B cell (primary cell): ENCODE data around the gene LGI1. TPM values are rescaled to one million over a fixed set of nuclear protein-coding genes. Genes with fewer than 3 reads are reported as not detected.

Experiments
- ATAC-seq: fragments of 200-7000 bp; cut with Tn5 transposase; one replicate; pipeline ENCODE4 v1.10.0; 2021; ENCODE audit warnings: low read depth, mild to moderate bottlenecking, moderate number of reproducible peaks, moderate library complexity
- CTCF ChIA-PET: fragments of 350-600 bp; sonication (Branson Sonifier 250); formaldehyde crosslinking; loops from one replicate; lab custom pipeline; 2021; ENCODE audit warnings: antibody characterized with exemption, inconsistent platforms; lab: Charles Lee
- POLR2A ChIA-PET: fragments of 350-600 bp; sonication (Branson Sonifier 250); formaldehyde crosslinking; loops from one replicate; lab custom pipeline; 2021; ENCODE audit warnings: antibody characterized with exemption; lab: Charles Lee
- DNase-seq: peaks from one replicate; pipeline ENCODE4 v3.0.0; 2013
- H2AFZ ChIP-seq: 2 replicates; pipeline ENCODE4 v1.6.1; 2012; ENCODE audit warnings: mild to moderate bottlenecking, low read depth, low read length; ENCODE audit not compliant: insufficient read depth, poor library complexity, severe bottlenecking
- H3K27ac ChIP-seq, 2 donors: 1 replicate in 1 of 2; 2 replicates in 1 of 2; pipeline ENCODE4 v1.5.1; 2012 to 2013; ENCODE audit warnings: low read length in 2 of 2, mild to moderate bottlenecking in 2 of 2, moderate library complexity in 1 of 2
- H3K27me3 ChIP-seq, 4 experiments: fragments of 200-600 bp in 1 of 4; sonication (generic) in 1 of 4; replicated peaks in 1 of 4; 1 replicate in 2 of 4; 2 replicates in 2 of 4; pipeline versions ENCODE4 v1.6.1 to v1.7.0; 2013 to 2016; ENCODE audit warnings: low read length in 3 of 4, mild to moderate bottlenecking in 2 of 4, mixed read lengths in 1 of 4, moderate library complexity in 1 of 4; ENCODE audit not compliant: insufficient read depth in 4 of 4, control insufficient read depth in 3 of 4; ENCODE audit errors: control extremely low read depth in 1 of 4
- H3K36me3 ChIP-seq, 2 experiments: replicated peaks in 1 of 2; 1 replicate in 1 of 2; 2 replicates in 1 of 2; pipeline versions ENCODE4 v1.6.1 to v1.7.1; 2013; ENCODE audit warnings: low read length in 1 of 2; ENCODE audit not compliant: insufficient read depth in 2 of 2, control insufficient read depth in 1 of 2; ENCODE audit errors: control extremely low read depth in 1 of 2, extremely low read depth in 1 of 2
- H3K4me1 ChIP-seq, 2 donors: fragments of 200-600 bp in 1 of 2; sonication (generic) in 1 of 2; 1 replicate in 1 of 2; 2 replicates in 1 of 2; pipeline versions ENCODE4 v1.5.1 to v1.6.1; 2013 to 2017; ENCODE audit warnings: low read length in 2 of 2; ENCODE audit not compliant: control insufficient read depth in 2 of 2, insufficient read depth in 2 of 2
- H3K4me2 ChIP-seq: replicated peaks from 2 replicates; pipeline ENCODE3; 2012; ENCODE audit warnings: mild to moderate bottlenecking, low read depth, low read length; ENCODE audit not compliant: poor library complexity, severe bottlenecking
- H3K4me3 ChIP-seq, 5 experiments: fragments of 200-600 bp in 1 of 5; sonication (generic) in 1 of 5; 1 replicate in 3 of 5; 2 replicates in 2 of 5; pipeline versions ENCODE4 v1.5.1 to v1.7.0; 2011 to 2016; ENCODE audit warnings: low read length in 4 of 5, mild to moderate bottlenecking in 4 of 5, low read depth in 2 of 5, control low read depth in 1 of 5, moderate library complexity in 1 of 5; ENCODE audit not compliant: insufficient read depth in 1 of 5; ENCODE audit errors: control extremely low read depth in 1 of 5, extremely low read depth in 1 of 5
- H3K79me2 ChIP-seq: fragments of 200-600 bp; sonication (generic); one replicate; pipeline ENCODE4 v1.6.0; 2016; ENCODE audit warnings: low read length; ENCODE audit not compliant: control insufficient read depth, insufficient read depth
- H3K9ac ChIP-seq: fragments of 200-600 bp; sonication (generic); 2 replicates; pipeline ENCODE4 v1.6.1; 2017; ENCODE audit warnings: mild to moderate bottlenecking, low read length, moderate library complexity
- H3K9me3 ChIP-seq, 3 donors: one replicate each; pipeline versions ENCODE4 v1.6.1 to v1.7.1; 2013; ENCODE audit warnings: low read length in 2 of 3; ENCODE audit not compliant: control insufficient read depth in 2 of 3, insufficient read depth in 1 of 3; ENCODE audit errors: control extremely low read depth in 1 of 3
- H4K20me1 ChIP-seq: 2 replicates; pipeline ENCODE4 v1.6.0; 2012; ENCODE audit warnings: mild to moderate bottlenecking, low read length; ENCODE audit not compliant: insufficient read depth, control insufficient read depth, poor library complexity, severe bottlenecking
- H3K27ac Mint-ChIP-seq: one replicate; pipeline ENCODE4 v1.8.0; 2021; ENCODE audit warnings: mixed read lengths
- H3K27me3 Mint-ChIP-seq: one replicate; pipeline ENCODE4 v1.8.0; 2021; ENCODE audit warnings: mixed read lengths
- H3K4me1 Mint-ChIP-seq: one replicate; pipeline ENCODE4 v1.8.0; 2021; ENCODE audit warnings: mixed read lengths
- H3K4me3 Mint-ChIP-seq: one replicate; pipeline ENCODE4 v1.8.0; 2021; ENCODE audit warnings: mixed read lengths
- H3K9me3 Mint-ChIP-seq: one replicate; pipeline ENCODE4 v1.8.0; 2022; ENCODE audit warnings: mixed read lengths; ENCODE audit not compliant: insufficient read depth
- EZH2 ChIP-seq: IDR thresholded peaks from 2 replicates; pipeline ENCODE4 v1.6.1; 2012; ENCODE audit warnings: borderline replicate concordance, low read depth, mild to moderate bottlenecking, moderate library complexity, low read length; ENCODE audit not compliant: insufficient read depth, poor library complexity, severe bottlenecking
- WGBS: methylation state at CpG from one replicate; pipeline ENCODE4 v1.1.5; 2013; ENCODE audit warnings: missing lambda C conversion rate; ENCODE audit not compliant: insufficient coverage; 5-methylcytosine and 5-hydroxymethylcytosine counted together
- intact Hi-C: fragments of 100-400 bp; cut with micrococcal nuclease; formaldehyde crosslinking; loops from one replicate; pipeline ENCODE4 v1.10.0; 2022
- polyA plus RNA-seq: library from polyadenylated mRNA; depleted of rRNA; stranded (reverse); fragments of >200 nt; gene quantifications from 2 replicates; pipeline ENCODE4 v1.2.3, GENCODE V29; 2012
- total RNA-seq, 2 donors: library from RNA; stranded (reverse); fragments of 120-200 nt in 1 of 2; gene quantifications; 1 replicate in 1 of 2; 2 replicates in 1 of 2; pipeline versions ENCODE4 v1.2.3 to v1.2.4, GENCODE V29; 2013 to 2022
- TF ChIP-seq, protein P1 (sequence below): fragments of 200-600 bp; IDR thresholded peaks from one replicate; pipeline ENCODE4 v1.8.0; 2022; ENCODE audit warnings: antibody characterized with exemption, mild to moderate bottlenecking

Gene LGI1
- total and polyA plus RNA-seq, 2 donors (not counting 1 experiment from before 2014, with no cell fraction given) = not detected

DNA sequence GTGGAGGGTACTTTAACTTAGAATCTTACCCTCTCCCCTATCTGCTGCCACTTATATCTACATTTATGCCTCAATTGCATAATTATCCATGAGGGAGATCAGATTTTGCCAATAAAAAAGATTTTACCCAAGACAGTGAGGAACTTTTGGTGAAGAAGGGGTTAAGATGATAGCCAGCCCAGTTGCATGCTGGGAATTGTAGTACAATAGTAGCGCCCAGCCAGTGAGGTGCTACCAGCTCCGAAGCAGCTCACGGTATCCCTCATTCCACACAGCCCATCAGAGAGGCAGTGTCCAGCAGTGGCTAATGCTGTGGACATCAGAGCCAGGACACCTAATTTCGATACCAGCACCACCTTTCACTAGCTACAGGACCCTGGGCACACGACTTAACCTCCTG is 5.9 kb upstream of the LGI1 start:
- H3K27me3 ChIP-seq = peaks cover 0 to 11% (median 3%) of the 10 kb centered on the region in 4 experiments
- no peak for TF ChIP-seq EZH2
- TF ChIP-seq, protein P1, sequence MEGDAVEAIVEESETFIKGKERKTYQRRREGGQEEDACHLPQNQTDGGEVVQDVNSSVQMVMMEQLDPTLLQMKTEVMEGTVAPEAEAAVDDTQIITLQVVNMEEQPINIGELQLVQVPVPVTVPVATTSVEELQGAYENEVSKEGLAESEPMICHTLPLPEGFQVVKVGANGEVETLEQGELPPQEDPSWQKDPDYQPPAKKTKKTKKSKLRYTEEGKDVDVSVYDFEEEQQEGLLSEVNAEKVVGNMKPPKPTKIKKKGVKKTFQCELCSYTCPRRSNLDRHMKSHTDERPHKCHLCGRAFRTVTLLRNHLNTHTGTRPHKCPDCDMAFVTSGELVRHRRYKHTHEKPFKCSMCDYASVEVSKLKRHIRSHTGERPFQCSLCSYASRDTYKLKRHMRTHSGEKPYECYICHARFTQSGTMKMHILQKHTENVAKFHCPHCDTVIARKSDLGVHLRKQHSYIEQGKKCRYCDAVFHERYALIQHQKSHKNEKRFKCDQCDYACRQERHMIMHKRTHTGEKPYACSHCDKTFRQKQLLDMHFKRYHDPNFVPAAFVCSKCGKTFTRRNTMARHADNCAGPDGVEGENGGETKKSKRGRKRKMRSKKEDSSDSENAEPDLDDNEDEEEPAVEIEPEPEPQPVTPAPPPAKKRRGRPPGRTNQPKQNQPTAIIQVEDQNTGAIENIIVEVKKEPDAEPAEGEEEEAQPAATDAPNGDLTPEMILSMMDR = no peak
- H3K4me2 ChIP-seq = peak overlapping the region; percentile 59
- peak overlapping the region; percentile 68 for H3K4me3 Mint-ChIP-seq
- ChIA-PET POLR2A (interaction anchor here (1.2 kb wide), 1 partner anchor 49 kb away, joined by 3 read pairs; the partner anchor contains the start of gene FRA10AC1), CTCF (interaction anchor here (1.3 kb wide), 1 partner anchor 50 kb away, joined by 4 read pairs; the partner anchor contains the start of gene FRA10AC1)
- no peaks in the 10 kb centered on the region for H4K20me1 ChIP-seq
- H3K9ac ChIP-seq = peak overlapping the region; percentile 45
- peaks cover 48% of the 10 kb centered on the region for H3K27me3 Mint-ChIP-seq
- ATAC-seq (peak; percentile 65), DNase-seq (peak; percentile 26)
- peak overlapping the region in 3 of 5 experiments; percentile 16 to 28 (median 23) for H3K4me3 ChIP-seq
- H3K36me3 ChIP-seq = no peaks in the 10 kb centered on the region
- H3K4me1 ChIP-seq = peaks cover 6 to 10% of the 10 kb centered on the region in 2 donors
- H3K9me3 Mint-ChIP-seq = no peaks in the 10 kb centered on the region
- peaks cover 13% of the 10 kb centered on the region for H3K4me1 Mint-ChIP-seq
- no peak overlapping the region for H3K27ac Mint-ChIP-seq
- intact Hi-C loops = loop anchor here (2.0 kb wide), 1 partner anchor 49 kb away; the partner anchor contains the start of gene FRA10AC1
- H2AFZ ChIP-seq = peak overlapping the region; percentile 57
- H3K27ac ChIP-seq = no peak overlapping the region
- H3K9me3 ChIP-seq = peaks cover 0 to 2% (median 0%) of the 10 kb centered on the region in 3 donors
- WGBS = 11% methylated on average over 3 of the region's 5 CpGs
- no peaks in the 10 kb centered on the region for H3K79me2 ChIP-seq

DNA sequence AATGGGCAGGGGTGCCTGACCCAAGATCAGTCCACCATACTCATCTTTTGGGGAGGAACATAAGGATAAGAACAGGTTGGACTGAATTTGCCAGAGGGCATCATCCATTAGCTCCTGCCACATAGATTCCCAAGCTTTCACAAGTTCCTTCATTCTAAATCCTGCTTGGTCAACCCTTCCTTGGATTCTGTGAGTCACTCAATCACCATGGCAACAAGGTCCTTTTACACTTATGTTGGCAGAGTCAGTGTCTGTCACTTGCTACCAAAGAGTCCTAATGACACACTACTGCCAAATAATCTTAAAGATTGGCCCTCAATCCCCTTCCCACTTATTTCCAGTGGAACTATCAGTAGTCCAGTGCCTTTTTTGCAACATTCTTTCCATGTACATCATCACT is 5.0 kb upstream of the LGI1 start:
- Histone ChIP-seq H3K79me2 (no peaks in the 10 kb centered on the region), H3K9ac (no peak overlapping the region)
- POLR2A ChIA-PET = interaction anchor here (1.2 kb wide), 1 partner anchor 50 kb away, joined by 3 read pairs; the partner anchor contains the start of gene FRA10AC1

More for the DNA sequence above, 5.0 kb upstream of the LGI1 start:
- Histone ChIP-seq H3K9me3 (peaks cover 0 to 2% (median 0%) of the 10 kb centered on the region in 3 donors), H3K4me2 (no peak overlapping the region), H4K20me1 (no peaks in the 10 kb centered on the region), H2AFZ (no peak overlapping the region), H3K27me3 (peaks cover 0 to 11% (median 4%) of the 10 kb centered on the region in 4 experiments), H3K36me3 (no peaks in the 10 kb centered on the region), H3K27ac (no peak overlapping the region), H3K4me3 (no peak overlapping the region), H3K4me1 (peaks cover 5 to 6% of the 10 kb centered on the region in 2 donors)
- peaks cover 55% of the 10 kb centered on the region for H3K27me3 Mint-ChIP-seq
- no peak for ATAC-seq
- no peak for DNase-seq
- TF ChIP-seq, protein P1 = no peak
- TF ChIP-seq EZH2 = no peak
- peaks cover 8% of the 10 kb centered on the region for H3K4me1 Mint-ChIP-seq
- H3K27ac Mint-ChIP-seq = no peak overlapping the region
- no peak overlapping the region for H3K4me3 Mint-ChIP-seq
- CTCF ChIA-PET = interaction anchor here (1.3 kb wide), 1 partner anchor 50 kb away, joined by 4 read pairs; the partner anchor contains the start of gene FRA10AC1
- intact Hi-C loops = no loop called here
- H3K9me3 Mint-ChIP-seq = no peaks in the 10 kb centered on the region
